HG02981 (cell line): ENCODE measurements around the gene CNRIP1.

Source experiments
- ATAC-seq: cut with Tn5 transposase; IDR thresholded peaks from one replicate; pipeline ENCODE4 v1.9.1; 2021; ENCODE audit warnings: mild to moderate bottlenecking, moderate library complexity; ENCODE audit not compliant: unreplicated experiment

The CNRIP1 gene

DNA sequence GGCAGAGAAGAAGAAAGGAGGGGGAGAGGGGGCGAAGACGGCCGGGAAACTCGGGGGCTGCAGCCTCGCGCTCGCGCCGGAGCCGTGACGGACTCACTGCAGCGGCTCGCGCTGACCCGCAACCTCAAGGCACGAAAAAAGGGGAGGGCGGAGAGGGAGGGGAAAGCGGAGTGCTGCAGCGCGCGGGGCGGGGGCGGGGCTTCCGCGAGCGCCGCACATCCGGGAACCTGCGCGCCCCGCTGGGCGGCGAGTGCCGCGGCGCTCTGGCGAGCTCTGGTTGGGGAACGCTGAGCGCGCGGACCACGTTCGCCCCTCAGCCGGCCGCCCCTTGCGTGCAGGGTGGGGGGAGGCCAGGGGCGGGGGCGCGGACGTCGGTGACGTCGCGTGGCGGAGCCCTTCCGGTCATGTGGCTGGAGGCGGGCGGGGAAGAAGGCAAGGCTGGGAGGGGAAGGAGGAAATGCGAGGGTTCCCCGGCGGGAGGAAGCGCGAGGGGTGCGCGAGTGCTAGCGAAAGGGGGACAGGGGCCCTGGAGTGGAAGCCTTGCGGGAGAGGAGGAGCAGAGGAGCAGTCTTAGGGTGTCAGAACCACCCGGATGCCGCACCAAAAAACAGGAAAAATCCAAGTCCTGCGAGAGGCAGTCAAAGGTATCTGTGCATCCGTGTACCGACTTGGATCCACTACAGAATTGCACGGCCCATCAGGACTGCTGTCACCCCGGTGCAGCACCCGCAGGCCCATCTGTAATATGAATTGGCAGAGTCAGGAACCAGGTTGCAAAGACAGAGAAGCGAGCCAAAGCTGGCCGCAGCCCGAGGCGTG lies 67.1 kb downstream of the CNRIP1 start, which contains the start of gene PPP3R1:
Gene PPP3R1 (minus strand): TSS at position 133 of the 819 bp plus-strand sequence. CDS start 405 bp downstream, outside the sequence.
- peak; percentile 84 for ATAC-seq

DNA sequence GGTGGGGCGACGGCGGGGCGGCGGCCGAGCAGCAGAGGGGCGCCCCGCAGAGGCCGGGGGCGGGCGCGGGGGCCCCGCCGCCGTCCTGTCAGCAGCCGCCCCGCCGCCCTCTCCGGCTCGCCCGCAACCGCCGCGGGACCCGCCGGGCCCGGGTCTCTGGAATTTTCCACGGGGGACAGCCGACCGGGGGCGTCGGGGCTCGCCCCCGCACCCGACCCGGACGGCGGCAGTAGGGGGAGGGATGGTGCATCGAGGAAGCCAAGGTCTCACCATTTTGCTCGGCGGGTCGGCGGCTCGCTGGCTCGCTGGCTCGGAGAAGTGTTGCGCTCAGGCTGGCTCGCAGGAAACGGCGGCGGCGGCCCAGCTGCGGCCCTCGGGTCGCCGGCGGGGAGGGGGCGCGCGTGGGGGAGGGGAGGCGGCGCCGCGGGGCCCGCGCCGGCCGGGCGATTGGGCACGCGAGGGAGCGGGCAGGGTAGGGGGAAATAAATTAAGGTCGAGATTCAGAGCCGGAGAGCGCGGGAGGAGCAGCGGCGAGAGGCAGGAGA lies 67.8 kb downstream of the CNRIP1 start:
- ATAC-seq = no peak

DNA sequence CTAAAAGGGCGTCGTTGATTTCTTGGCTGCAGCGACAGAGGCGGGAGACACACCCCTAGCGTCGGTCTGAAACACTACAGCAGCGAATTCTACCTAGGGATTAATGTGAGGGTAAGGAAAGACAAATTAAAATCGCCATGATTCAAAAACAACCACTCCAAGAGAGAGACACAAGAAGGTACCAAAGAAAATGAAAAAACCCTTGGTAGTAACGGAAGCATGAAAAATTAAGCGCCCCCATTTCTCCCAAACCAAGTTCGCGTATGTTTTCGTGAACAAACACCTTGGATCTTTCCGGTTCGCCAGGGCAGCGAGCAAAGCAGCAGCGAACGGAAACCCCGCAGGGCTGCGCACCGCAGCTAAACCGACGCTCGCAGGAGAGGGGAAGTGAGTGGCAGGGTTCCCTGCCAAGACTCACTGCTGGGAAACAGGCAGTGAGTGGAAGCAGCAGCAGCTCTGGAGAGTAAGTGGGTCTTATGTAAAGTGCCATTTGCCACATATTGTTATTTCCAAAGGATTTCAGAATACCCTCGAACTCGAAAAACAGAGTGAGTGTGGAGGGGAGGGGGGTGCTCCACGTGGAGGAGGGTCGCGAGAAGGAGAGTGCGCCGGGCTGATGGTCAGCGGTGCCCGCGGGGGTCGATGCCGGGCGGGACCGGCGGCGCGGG lies 68.4 kb downstream of the CNRIP1 start:
- peak; percentile 59 for ATAC-seq

DNA sequence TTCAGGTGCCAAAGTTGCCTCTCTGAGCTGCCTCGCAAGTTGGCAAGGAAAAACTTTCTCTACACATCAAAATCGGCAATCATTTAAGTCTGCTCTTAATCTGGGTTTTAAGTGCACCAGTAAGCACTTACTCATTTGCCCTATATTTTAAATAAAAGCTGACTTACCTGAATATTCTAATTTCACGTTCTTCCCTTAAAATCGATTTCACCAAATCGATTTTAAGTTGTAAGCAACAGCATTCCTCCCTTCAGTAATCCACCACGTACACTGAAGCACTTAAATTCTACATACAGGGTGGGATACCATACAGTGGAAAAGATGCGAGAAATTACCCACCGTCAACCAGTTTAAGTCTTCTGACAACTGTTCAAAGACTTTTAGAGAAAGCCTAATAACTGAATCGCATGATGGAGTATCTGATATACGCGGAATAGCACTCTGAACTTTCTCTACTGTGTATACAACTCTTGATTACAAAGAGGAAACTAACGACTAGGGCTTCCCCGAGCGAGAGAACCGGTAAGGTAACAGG lies 69.0 kb downstream of the CNRIP1 start:
- no peak for ATAC-seq

DNA sequence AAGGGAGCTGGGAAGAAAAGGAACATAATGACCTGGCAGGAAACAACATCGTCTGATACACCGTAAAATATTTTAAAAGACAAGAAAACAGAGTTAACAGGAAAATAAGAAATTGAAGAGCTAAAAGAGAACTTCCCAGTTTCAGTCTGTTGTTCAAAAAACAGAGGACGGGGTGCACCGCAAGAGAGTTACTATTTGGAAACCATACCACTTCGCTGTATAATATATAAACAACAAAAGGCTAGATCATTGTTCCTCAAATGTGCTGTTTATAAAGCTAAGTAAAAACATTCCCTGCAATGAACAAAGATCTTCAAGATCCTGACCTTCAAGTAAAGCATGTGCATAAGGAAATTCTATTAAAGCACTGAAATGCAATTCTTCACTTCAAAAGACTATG lies 69.6 kb downstream of the CNRIP1 start:
- ATAC-seq = no peak

DNA sequence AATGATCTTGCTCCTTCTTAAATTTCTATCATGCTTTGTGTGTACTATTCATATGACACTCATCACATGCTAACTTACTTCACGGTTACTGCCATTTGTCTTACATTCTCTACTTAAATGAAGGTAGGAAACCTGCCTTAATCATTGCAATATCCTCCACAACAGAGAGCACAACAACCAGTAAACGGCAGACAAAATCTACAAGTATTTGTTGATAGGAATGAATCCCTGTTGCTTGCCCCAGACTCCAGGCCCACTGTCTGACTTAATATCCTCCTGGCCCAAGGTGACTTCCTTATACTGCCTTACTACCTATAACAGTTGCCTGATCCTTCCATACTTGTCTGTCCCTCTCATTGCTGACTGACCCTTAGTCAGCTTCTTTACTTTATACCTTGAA lies 70.9 kb downstream of the CNRIP1 start:
- ATAC-seq = no peak

DNA sequence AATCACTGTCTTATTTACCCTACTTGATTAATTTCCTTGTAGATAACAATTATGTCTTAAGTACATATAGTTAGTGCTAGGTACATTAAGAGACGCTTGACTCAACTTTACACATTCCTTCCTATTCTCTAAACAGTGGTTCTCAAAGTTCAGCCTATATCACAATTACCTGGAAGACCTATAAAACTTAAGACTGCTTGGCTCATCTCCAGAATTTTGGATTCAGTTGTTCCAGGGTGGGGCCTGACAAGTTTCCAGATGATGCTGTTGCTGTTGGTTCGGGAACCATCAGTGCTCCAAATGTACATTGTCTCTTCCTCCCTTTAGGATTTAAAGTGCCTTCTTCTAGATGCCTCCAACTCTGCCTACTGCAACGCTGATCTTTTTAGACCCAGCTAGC lies 71.4 kb downstream of the CNRIP1 start:
- ATAC-seq = no peak

DNA sequence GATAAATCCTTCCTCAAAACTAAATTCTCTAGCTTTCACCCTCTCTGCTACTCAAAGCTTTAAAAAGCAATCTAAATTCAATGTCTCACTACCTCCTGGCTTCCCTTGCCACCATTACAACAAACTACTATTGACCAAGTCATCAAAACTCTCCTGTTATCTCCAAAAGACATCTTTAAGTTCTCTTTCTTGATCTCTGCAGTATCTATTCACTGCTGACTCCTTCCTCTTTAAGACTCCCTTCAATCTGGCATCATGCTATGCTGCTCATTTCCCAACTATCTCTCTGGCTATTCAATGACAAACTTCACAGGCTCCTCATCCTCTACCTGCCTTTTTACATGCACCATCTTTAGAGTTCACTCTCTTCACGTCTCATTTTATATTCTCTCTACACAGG lies 73.4 kb downstream of the CNRIP1 start:
- no peak for ATAC-seq

DNA sequence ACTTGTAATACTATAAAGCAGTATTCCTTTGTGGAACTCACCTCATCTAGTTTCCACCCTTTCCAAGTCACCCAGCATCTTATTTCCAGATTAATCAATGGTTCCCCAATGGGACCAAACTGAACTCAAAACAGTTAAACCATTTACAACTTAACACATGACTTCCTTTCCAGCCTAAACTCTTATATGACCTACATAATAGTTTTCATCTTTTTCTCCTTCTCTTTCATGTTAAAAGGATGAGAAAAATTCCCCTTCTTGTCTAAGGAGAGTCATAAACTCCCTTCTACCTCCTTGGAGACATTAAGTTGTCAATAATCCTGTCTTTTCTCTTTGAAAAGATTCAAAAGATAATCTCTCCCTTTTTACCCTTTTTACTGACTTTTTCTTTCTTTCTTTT lies 74.1 kb downstream of the CNRIP1 start:
- ATAC-seq = no peak

DNA sequence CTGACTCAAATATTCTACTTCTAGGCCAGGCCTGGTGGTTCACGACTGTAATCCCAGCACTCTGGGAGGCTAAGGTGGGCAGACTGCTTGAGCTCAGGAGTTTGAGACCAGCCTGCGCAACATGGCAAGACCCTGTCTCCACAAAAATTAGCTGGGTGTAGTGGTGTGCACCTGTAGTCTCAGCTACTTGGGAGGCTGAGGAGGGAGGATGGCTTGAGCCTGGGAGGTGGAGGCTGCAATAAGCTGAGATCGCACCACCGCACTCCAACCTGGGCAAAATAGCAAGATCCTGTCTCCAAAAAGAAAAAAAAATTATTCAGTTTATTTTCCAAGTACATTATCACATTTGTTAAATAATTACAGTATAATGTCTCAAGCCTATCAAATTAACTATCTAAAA lies 74.7 kb downstream of the CNRIP1 start:
- ATAC-seq = no peak

DNA sequence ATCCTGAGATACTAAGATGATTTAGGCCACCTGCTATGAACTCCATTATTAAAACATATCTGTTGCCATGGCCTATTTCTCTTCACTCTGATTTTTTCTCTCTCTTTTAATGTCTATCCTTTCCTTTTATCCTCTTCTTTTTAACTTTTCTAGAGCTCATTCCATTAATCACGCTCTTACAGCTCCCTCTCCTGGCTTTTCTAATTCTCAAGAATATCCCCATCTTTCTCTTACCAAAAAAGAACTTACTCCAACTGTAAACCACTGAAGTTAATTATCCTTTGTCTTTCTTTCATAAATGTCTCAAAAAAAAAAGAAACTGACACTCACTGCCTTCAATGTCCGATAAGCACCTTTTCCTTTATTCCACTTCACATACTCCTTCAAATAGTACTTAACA lies 75.3 kb downstream of the CNRIP1 start:
- ATAC-seq = no peak
